Measurements from ENCODE around the gene FBLN5.

GRCh38 chr14:91889477-91890211 is 57.9 kb downstream of the FBLN5 start:
- TF ChIP-seq EZH2phosphoT487 (IDR thresholded peaks at IDR 0.05; ENCODE audit: low read depth): no peak
- no peak for TF ChIP-seq CTCF (IDR thresholded peaks at IDR 0.05; ENCODE audit: low read depth, low read length)
